Measurements from ENCODE around the gene FUBP3. TPM values are rescaled to one million over a fixed set of nuclear protein-coding genes. Genes with fewer than 3 reads are reported as not detected.

Gene FUBP3
- polyA plus RNA-seq, 3 donors = 9.5 to 17.3 (median 16.3) TPM

DNA sequence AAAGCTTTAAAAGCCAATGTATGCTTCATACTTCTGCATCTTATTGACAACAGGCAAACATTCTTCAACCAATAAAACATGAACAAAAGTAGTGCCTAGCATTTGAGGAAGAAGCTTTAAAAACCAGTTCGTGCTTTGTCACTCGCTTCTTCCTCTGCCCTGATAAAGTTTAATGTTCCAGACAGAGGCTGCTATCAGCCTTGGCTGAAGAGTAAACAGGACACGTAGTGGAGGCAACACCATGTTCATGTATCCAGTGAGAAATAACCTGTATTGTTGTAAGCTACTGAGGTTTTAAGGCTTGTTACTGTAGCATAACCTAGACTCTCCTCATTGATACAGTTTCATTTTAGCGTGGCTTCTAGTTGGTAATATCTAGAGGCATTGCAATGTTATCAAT is 3.2 kb upstream of the FUBP3 start:
- intact Hi-C loops (cut with micrococcal nuclease) = no loop called here
- peaks cover 0 to under 1% of the 10 kb centered on the region in 2 donors for H3K36me3 ChIP-seq (replicated peaks in 1 of 2; ENCODE audit: control insufficient read depth in 1 of 2, insufficient read depth in 2 of 2, low read length in 2 of 2)
- H3K27ac ChIP-seq (ENCODE audit: low read depth in 1 of 2, low read length in 2 of 2) = no peak overlapping the region
- Mint-ChIP-seq H3K4me1 (peaks cover 21% of the 10 kb centered on the region), H3K9me3 (no peaks in the 10 kb centered on the region), H3K27me3 (ENCODE audit: low read depth in 3 of 3) (peaks cover 0 to 6% (median 3%) of the 10 kb centered on the region in 3 donors), H3K36me3 (peaks cover 2 to 4% of the 10 kb centered on the region in 2 donors), H3K27ac (no peak overlapping the region), H3K4me3 (no peak overlapping the region)
- no peak overlapping the region for H2AFZ ChIP-seq (ENCODE audit: insufficient read depth, low read depth, low read length, poor library complexity, severe bottlenecking)
- WGBS (ENCODE audit: insufficient coverage) = 100% methylated on average over 1 of the region's 4 CpGs
- no peak overlapping the region for H3K4me2 ChIP-seq (replicated peaks; ENCODE audit: extremely low read depth, low read length, poor library complexity, severe bottlenecking)
- H3K9ac ChIP-seq (ENCODE audit: insufficient read depth, low read length, poor library complexity, severe bottlenecking) = no peak overlapping the region
- peaks cover 17 to 23% of the 10 kb centered on the region in 2 donors for H3K4me1 ChIP-seq (ENCODE audit: control insufficient read depth in 1 of 2, insufficient read depth in 2 of 2, low read length in 2 of 2)
- TF ChIP-seq, protein P1, sequence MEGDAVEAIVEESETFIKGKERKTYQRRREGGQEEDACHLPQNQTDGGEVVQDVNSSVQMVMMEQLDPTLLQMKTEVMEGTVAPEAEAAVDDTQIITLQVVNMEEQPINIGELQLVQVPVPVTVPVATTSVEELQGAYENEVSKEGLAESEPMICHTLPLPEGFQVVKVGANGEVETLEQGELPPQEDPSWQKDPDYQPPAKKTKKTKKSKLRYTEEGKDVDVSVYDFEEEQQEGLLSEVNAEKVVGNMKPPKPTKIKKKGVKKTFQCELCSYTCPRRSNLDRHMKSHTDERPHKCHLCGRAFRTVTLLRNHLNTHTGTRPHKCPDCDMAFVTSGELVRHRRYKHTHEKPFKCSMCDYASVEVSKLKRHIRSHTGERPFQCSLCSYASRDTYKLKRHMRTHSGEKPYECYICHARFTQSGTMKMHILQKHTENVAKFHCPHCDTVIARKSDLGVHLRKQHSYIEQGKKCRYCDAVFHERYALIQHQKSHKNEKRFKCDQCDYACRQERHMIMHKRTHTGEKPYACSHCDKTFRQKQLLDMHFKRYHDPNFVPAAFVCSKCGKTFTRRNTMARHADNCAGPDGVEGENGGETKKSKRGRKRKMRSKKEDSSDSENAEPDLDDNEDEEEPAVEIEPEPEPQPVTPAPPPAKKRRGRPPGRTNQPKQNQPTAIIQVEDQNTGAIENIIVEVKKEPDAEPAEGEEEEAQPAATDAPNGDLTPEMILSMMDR (IDR thresholded peaks at IDR 0.05) = no peak
- no peak overlapping the region for H3K4me3 ChIP-seq (replicated peaks in 1 of 3; ENCODE audit: low read depth in 2 of 3, low read length in 3 of 3)
- H4K20me1 ChIP-seq (ENCODE audit: insufficient read depth, low read length) = peaks cover 12% of the 10 kb centered on the region
- peaks cover 0 to 7% of the 10 kb centered on the region in 2 donors for H3K27me3 ChIP-seq (ENCODE audit: control insufficient read depth in 2 of 2, insufficient read depth in 2 of 2, low read length in 2 of 2)
- peaks cover 25% of the 10 kb centered on the region for H3K79me2 ChIP-seq (ENCODE audit: insufficient read depth, low read length)
- no peaks in the 10 kb centered on the region for H3K9me3 ChIP-seq (replicated peaks in 1 of 2; ENCODE audit: control insufficient read depth in 1 of 2, insufficient read depth in 1 of 2, low read length in 2 of 2)
- no peak for DNase-seq

DNA sequence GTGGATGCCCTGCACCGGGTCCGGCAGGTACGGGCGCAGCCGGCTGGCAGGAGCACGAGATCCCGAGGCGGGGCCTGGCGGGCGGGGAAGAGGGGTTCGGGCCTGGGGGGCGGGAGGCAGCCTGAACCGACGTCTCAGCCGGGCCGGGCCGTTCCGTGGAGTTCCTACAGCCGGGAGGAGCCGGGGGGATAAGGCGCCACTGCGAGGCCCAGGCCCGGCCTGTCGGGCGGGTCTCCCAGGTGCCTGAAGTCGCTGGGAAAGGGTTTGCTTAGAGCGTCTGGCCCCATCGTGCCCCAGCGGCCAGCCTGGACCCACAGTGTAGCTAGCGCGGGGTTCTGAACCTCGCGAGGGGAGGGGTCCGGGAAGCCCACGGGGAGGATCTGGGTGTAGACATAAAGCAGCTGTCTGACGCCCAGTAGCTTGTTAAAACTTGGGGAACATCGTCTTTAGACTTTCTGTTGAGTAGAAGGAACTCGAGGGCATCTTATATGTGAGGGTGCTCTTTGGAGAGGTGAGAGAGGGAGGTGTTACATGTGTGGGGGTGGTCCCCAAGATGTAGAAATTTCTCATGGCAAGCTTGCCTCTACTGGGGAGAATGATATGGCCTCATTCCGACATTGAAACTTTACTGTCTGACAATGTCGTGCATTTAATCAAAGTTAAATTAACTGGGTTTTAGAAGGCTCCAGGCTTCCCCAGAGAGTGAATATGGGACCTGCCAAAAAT is 524 bp downstream of the FUBP3 start:
- TF ChIP-seq, protein P1 (IDR thresholded peaks at IDR 0.05) = no peak
- DNase-seq = no peak
- Histone ChIP-seq H2AFZ (ENCODE audit: insufficient read depth, low read depth, low read length, poor library complexity, severe bottlenecking) (peak overlapping the region; percentile 99), H3K9me3 (replicated peaks in 1 of 2; ENCODE audit: control insufficient read depth in 1 of 2, insufficient read depth in 1 of 2, low read length in 2 of 2) (no peaks in the 10 kb centered on the region), H3K4me2 (replicated peaks; ENCODE audit: extremely low read depth, low read length, poor library complexity, severe bottlenecking) (peak overlapping the region; percentile 96), H3K4me1 (ENCODE audit: control insufficient read depth in 1 of 2, insufficient read depth in 2 of 2, low read length in 2 of 2) (peaks cover 17 to 23% of the 10 kb centered on the region in 2 donors), H3K27me3 (ENCODE audit: control insufficient read depth in 2 of 2, insufficient read depth in 2 of 2, low read length in 2 of 2) (peaks cover 0 to 7% of the 10 kb centered on the region in 2 donors), H3K27ac (ENCODE audit: low read depth in 1 of 2, low read length in 2 of 2) (peak overlapping the region in 1 of 2 donors; percentile 88), H3K4me3 (replicated peaks in 1 of 3; ENCODE audit: low read depth in 2 of 3, low read length in 3 of 3) (peak overlapping the region; percentile 84 to 96 (median 88)), H4K20me1 (ENCODE audit: insufficient read depth, low read length) (peaks cover 48% of the 10 kb centered on the region), H3K36me3 (replicated peaks in 1 of 2; ENCODE audit: control insufficient read depth in 1 of 2, insufficient read depth in 2 of 2, low read length in 2 of 2) (peaks cover 3 to 12% of the 10 kb centered on the region in 2 donors), H3K79me2 (ENCODE audit: insufficient read depth, low read length) (peaks cover 59% of the 10 kb centered on the region), H3K9ac (ENCODE audit: insufficient read depth, low read length, poor library complexity, severe bottlenecking) (peak overlapping the region; percentile 70)
- Mint-ChIP-seq H3K9me3 (no peaks in the 10 kb centered on the region), H3K36me3 (peaks cover 5 to 19% of the 10 kb centered on the region in 2 donors), H3K4me3 (peak overlapping the region; percentile 89 to 93), H3K27ac (peak overlapping the region; percentile 19 to 85 (median 64)), H3K27me3 (ENCODE audit: low read depth in 3 of 3) (peaks cover 0 to 4% (median 3%) of the 10 kb centered on the region in 3 donors), H3K4me1 (peaks cover 26% of the 10 kb centered on the region)
- intact Hi-C loops (cut with micrococcal nuclease) = no loop called here
- WGBS (ENCODE audit: insufficient coverage) = 4% methylated on average over 38 of the region's 40 CpGs
